Astrocyte of the cerebellum (primary cell): ENCODE data around the gene OTOS.

Experiments used
- DNase-seq: peaks from one replicate; pipeline ENCODE4 v3.0.0-alpha.2; 2011; ENCODE audit warnings: low read depth
- H3K4me3 ChIP-seq: 2 replicates; pipeline ENCODE4 v1.5.1; 2011; ENCODE audit warnings: mild to moderate bottlenecking, low read depth, low read length, moderate library complexity
- in situ Hi-C: cut with HindIII; loops from 2 replicates; pipeline ENCODE4 v1.10.0; 2017; ENCODE audit warnings: low sequenced_read_pairs
- TF ChIP-seq, protein P1 (sequence below): IDR thresholded peaks from 2 replicates; pipeline ENCODE4 v1.5.1; 2012; ENCODE audit warnings: low read length, low read depth, moderate library complexity, mild to moderate bottlenecking; ENCODE audit errors: missing control alignments

OTOS gene

GRCh38 chr2:240098349-240098748 lies 42.1 kb downstream of the OTOS start:
- H3K4me3 ChIP-seq: no peak overlapping the region
- TF ChIP-seq, protein P1, sequence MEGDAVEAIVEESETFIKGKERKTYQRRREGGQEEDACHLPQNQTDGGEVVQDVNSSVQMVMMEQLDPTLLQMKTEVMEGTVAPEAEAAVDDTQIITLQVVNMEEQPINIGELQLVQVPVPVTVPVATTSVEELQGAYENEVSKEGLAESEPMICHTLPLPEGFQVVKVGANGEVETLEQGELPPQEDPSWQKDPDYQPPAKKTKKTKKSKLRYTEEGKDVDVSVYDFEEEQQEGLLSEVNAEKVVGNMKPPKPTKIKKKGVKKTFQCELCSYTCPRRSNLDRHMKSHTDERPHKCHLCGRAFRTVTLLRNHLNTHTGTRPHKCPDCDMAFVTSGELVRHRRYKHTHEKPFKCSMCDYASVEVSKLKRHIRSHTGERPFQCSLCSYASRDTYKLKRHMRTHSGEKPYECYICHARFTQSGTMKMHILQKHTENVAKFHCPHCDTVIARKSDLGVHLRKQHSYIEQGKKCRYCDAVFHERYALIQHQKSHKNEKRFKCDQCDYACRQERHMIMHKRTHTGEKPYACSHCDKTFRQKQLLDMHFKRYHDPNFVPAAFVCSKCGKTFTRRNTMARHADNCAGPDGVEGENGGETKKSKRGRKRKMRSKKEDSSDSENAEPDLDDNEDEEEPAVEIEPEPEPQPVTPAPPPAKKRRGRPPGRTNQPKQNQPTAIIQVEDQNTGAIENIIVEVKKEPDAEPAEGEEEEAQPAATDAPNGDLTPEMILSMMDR: no peak
- in situ Hi-C loops: no loop called here
- DNase-seq: no peak

DNA sequence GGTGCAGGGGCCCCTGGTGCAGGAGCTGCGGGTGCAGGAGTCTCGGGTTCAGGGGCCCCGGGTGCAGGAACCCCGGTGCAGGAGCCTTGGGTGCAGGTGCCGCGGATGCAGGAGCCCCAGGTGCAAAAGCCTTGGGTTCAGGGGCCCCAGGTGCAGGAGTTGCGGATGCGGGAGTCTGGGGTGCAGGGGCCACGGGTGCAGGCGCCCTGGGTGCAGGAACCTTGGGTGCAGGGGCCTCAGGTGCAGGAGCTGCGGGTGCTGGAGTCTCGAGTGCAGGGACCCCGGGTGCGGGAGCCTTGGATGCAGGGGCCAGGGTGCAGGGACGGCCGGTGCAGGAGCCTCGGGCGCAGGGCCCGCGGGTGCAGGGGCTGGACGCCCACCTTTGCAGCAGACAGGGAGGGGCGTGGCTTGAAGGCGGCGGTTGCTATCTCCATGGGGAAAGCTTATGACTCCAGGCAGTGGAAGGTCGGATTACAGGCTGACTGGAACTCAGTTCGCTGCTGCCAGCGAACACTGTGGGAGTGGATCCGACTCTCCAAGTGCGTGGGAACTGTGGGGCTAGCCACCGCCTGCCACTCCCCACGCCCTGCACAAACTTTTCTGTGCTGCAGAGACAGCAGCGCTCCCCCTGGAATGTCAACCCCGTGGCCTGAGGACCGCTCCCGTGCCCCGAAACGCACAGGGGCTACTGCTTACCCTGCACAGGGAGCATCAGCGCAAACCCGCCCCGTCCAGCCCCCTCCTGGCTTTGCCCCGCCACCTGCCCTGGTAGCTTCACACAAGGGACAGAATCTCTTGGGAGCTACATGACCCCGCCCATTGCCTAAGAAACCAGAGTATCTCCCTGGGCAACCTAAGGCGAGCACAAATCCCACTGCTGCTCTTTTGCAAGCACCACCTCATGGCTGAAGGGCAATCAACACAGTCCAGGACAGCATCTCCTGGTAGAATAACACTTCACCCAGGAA lies 44.6 kb downstream of the OTOS start:
- H3K4me3 ChIP-seq: no peak overlapping the region
- TF ChIP-seq, protein P1: no peak
- DNase-seq: no peak
- in situ Hi-C loops: no loop called here

DNA sequence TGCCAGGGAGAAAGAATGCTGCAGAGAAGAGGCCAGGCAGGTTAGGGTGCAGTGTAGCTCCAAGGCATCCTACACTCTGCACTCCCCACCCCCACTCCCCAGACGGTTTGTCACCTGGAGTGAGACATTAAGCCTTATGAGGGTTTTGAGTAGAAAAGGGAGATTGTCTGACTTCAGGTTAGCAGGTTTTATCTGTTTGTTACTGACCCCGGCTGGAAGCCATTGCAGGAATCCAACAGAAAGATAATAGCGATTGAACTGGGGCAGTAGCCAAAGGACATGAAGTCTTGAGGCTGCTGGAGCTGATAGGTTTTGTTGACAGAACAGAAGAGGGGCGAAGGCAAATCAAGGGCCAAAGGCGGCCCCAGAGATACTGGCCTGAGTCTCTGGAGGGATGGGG lies 51.2 kb downstream of the OTOS start:
- in situ Hi-C loops: no loop called here
- no peak for DNase-seq
- TF ChIP-seq, protein P1: no peak
- H3K4me3 ChIP-seq: no peak overlapping the region
